ENCODE data around the gene CD207.

Gene CD207

DNA sequence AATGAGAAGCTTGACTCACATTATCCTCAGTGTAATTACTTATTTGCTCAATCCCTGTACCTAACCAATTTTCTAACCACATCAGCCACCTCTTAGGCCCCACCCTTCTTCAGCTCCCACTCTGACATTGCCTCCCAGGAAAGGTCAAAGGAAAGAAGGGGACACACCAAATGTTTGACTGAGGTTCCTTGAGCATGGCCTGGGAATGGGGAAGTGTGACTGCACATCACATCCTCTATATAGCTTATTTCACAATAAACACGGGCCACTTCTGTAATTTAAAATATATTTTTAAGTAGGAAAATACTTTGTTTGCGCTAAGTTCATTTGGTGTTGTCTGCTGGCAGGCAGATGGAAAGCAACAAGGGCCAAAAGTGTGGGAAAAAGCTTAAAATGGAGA is 42.2 kb downstream of the CD207 start:
- DNase-seq, result no peak

DNA sequence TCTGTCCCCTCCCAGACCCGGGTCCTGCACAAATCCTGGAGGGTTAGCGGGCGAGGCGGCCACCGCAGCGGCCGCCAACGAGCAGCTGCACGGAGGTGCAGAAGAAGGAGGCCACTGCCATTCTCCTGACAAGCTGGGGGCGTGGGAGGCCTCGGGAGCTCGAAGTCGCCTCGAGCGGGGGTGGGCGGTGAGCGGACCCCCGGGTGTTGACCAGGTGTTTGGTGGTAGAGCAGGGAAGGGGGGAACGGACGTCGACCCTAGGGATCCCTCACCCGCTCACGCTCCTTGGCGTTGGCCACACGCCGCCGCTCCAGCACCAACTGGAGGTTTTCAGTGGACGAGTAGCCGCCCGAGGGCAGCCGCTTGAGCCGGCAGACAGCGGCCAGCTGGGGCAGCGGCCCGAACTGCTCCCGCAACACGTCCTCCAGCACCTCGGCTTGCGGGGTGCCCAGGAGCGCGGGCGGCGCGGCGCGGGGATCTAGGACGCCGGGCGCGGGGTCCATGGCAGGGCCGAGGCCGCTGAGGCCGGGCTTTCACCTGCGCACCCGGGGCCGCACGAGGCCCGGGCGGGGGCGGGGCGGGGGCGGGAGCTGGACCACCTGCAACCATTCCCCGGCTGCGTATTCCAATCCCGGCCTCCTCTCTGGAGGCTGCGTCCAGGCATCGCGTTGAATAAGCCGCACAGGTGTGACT is 45.3 kb downstream of the CD207 start, which contains the start of gene FIGLA:
Gene FIGLA (minus strand): TSS at position 508 of the 693 bp plus-strand sequence. CDS start 5 bp downstream, at position 503.
- no peak for DNase-seq

DNA sequence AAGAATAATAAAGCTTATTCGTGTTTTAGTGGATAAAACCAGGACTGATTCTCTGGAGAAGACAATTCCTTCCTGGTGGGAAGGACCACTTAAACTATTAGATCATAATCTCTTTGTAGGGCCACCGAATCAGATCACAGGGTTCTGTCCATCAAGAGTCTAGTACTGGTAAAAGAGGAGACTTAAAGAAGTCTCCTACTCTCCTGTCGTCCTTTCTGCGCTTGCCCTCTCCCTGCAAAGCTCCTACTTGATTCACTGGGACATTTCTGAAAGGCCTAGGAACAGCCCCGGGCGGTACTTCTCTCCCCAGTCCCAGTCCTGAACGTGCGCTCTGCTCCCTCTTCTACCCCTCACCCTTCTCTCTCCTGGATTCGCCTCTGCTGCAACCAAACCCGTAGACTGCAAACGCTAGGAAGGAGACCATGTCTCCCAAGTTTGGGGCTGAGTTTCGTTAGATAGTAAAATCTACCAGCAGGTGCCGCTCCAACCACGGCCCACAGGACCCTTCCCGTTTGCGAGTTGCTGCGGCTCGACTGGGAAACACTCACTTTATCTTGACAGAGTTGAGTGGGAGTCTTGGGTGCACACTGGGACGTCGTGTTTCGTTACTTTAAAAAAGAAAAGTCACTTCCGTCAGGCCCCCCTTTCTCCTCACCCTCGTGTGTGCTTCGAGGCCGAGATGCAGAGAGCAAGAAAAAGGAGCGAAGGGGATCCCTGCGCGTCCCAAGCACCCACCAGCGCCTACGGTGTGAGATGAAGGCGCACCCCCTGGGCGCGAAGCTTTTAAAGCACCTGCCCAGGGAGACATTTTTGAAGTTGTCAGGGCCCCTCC is 46.1 kb downstream of the CD207 start:
- DNase-seq, result peak; percentile 89

DNA sequence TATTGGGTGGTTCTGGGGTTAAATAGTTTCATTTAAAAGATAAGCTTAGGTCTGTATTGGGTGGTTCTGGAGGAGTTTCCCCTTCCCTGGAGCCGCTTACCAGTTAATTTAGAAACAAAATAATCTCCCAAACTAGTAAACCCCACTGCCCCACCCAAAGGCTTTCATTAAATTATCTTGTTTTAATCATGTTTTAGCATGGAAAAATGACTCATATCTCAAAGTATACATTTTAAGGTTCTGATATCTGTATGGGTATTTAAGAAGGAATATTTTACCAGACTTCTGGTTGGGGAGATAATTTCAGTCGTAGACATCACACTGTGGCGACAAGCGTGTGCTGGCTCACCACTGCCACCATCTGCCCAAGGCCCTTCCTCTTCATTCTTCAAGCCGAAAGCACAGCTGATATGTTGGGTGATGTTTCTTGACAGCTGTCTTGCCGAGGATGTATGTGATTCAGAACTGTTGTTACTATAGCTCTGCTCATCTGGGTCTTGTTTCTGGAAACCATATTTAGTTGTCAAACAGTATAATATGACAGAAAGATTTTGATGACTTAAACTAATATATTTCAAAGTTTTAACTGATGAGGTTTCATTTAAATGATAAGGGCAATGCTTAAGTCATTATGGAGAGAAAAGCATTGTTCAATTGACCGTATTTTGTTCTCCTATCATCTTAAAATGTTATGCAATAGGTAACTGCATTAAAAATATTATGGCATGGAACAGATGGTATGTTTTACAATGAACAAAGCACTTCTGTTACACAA is 50.3 kb downstream of the CD207 start:
- peak; percentile 46 for DNase-seq

DNA sequence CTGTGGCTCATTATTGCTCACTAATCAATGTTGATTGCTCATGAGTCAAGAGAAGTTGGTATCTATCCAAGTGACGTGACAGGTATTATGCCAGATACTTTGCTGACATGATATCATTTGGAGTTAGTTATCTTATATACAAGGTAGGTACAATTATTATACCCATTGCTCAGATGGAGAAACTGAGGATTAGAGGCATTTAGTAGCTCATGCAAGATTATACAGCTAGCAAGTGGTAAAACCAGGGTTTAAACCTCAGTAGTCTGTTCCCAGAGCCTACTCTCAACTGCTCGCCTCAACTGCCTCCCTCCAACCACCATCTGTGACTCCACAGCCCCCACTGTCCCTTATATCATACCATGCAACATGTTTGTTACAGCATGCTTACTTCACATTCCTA is 51.3 kb downstream of the CD207 start:
- no peak for DNase-seq
